ENCODE data around the gene TMEM156.
"Not testable (repeated sequence)": the region's sequence is repeated elsewhere in the genome, so short reads cannot be mapped to it uniquely, and the experiment has no call there.

The TMEM156 gene

DNA sequence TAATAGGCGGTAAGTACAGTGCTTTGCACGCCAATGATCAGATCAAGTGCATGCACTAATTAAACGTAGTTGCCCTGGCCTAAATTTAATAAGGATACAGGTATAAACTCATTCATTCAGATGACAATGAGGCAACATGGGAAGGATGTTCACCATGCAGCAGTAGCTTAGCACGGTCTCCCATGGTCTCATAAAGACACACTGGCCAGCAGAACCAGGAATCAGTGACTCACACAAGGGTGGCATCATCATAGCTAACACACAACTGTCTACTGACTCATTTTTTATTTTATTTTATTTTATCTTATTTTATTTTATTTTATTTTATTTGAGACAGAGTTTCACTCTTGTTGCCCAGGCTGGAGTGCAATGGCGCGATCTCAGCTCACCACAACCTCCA lies 42.7 kb downstream of the TMEM156 start:
- no peak for DNase-seq (ENCODE audit: low read depth)

DNA sequence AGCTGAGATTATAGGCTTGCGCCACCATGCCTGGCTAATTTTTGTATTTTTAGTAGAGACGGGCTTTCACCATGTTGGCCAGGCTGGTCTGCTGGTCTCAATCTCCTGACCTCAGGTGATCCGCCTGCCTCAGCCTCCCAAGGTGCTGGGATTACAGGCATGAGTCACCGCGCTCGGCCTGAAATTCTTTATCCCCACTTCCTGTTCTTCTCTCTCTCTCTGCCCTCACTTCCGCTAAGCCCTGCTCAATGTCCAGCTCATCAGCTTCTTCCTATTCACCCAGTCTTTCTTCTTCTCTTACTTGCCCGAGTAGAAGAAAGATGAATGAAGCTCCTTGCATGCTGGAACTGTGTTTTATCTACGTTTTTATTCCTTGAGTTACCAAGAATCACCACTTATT lies 43.9 kb downstream of the TMEM156 start:
- DNase-seq (ENCODE audit: low read depth), result not testable (repeated sequence)

DNA sequence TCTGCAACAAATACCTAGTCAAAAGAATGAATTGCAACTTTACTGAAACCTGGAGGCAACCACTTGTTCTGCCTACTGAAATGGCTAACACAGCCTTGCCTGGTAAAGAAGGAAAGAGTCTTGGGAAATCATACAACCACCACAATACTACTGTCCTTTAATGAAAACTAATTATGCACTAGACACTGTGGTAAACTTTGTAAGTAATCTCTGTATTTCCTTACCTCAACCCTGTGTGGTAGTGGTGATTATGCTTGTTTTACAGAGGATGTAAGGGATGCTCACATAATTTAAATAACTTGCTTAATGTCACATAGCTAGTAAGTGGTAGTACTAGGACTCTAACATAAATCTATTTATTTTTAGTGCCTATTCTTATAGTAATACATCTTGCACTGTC lies 44.7 kb downstream of the TMEM156 start:
- DNase-seq (ENCODE audit: low read depth), result no peak

DNA sequence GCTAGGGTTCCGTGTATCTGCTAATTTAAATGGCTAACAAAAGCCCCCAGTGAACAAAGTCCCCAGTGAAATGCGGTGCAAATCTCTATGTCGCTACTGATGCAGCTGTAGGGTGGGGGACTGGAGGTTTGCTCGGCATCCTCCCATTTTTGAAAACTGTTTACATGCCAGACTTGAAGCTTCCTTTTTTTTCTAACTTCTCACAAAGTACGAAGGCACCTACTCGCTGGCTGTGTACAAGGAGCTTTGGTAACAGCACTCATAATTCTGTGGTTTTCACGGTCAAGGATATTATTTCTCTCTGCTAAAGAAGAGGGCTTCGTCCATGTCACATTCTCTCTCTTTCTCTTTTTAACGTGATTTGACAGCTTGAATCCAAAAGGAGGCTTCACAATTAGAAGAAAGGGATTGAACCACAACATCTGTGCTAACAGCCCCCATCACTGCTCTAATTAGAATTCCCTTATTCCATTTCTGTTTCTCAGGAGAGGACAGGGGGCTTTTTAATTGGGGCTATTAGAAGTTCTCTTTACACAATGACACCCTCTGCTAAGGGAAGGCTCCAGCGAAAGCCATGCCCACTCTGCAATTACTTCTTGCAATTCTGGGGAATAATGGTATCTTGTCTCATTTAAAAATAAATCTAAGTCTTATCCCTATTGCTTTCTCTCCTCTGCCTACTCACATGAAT lies 46.7 kb downstream of the TMEM156 start:
- no peak for DNase-seq (ENCODE audit: low read depth)

DNA sequence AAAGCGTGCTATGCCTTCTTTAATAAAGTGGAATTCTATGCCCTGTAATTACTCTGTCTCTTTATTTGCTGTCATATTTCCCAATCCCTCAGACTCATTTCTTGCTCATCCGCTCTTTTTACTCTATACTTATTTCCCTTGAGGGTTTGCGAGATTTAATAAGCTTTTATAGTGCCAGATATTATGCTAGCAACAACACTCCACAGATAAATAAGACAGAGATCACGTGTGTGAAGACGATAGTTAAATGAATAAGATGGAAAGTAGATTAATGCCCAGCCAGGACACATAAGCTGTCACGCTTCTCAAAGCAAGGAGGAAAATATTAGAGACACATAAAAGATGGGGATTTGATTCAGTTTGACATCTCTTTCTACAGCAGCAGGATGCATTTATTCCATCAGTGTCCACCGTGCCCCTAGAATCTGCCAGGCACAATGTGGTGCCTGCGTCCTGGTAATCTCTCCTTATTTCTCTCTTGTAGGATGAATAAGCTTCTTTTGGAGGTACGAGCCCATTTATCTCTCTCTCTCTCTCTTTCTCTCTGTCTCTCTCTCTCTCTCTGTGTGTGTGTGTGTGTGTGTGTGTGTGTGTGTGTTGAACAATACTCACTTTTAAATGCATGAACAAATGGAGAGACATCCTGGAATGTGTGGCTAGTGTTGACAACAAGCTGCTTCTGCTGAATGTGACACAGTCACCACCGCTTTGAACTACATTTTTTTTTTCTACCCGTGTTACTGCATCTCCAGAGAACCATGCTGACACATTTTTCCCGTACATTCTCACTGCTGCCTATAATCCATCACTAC lies 48.2 kb downstream of the TMEM156 start:
- no peak for DNase-seq (ENCODE audit: low read depth)

DNA sequence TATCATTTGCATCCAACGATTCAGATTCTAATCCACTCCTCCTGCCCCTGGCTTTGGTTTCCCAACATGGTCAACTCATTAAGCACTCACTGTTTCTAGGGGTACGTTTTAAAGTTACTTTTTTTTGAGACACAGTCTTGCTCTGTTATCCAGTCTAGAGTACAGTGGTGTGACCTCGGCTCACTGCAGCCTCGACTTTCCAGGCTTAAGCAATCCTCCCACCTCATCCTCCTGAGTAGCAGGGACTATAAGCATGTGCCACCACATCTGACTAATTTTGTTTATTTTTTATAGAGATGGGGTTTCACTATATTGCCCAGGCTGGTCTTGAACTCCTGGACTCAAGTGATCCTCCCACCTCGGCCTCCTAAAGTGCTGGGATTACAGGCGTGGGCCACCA lies 48.9 kb downstream of the TMEM156 start:
- DNase-seq (ENCODE audit: low read depth), result no peak

DNA sequence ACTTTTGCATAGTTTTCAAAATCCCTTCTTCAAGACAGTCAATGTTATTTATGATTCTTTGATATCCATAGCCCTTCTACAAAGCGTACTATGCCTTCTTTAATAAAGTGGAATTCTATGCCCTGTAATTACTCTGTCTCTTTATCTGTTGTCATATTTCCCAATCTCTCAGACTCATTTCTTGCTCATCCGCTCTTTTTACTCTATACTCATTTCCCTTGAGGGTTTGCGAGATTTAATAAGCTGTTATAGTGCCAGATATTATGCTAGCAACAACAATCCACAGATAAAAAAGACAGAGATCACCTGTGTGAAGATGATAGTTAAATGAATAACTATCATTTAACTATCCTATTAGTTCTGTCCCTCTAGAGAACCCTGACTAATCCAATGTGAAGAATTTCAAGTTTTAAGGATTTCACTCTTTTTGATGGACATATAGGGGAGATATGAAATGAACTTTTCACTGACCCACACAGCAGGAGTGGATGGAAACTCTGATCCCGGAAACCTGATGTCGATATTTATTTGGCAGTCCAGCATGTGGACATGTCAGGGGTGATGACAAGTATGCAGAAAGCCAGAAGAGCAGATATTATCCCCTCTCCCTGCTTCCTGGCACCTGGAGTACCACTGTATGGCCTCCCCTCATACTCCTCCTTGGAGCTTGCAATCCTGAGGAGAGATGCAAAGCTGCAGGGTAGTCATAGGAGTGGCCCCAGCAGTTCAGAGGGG lies 49.7 kb downstream of the TMEM156 start:
- no peak for DNase-seq (ENCODE audit: low read depth)

DNA sequence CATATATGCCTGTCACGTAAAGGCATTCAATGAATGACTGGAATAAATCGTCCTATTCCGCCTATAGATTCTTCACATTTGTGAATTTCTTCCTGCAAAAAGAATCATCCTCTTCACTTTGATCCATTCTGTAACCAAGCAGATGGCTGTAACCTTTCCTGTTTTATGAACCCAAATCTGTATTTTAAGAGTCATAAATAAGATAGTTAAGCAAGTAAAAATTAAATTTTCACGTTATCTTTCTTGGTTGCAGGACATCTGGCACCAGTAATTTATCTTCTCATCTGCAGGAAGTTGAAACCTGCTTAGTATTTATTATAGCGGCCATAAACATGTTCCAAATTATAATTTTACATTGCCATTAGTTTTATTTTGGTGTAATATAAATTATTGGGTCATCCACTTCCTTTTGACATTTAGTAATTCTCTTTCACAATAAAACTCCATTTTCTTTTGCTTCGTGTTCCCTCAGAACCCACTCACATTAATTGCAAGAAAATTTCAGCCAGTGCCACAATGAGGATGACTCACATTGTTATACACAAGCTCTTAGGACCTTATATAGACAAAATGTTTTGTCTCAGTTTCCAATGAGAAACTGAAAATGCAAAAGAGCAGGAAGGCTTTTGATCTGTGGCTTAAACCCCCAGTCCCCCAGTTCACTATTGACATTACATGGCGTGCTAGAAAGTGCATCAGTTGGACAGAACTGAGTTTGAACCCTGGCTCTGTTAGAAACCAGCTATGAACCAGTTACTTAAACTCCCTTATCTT lies 51.1 kb downstream of the TMEM156 start:
- DNase-seq (ENCODE audit: low read depth), result no peak

DNA sequence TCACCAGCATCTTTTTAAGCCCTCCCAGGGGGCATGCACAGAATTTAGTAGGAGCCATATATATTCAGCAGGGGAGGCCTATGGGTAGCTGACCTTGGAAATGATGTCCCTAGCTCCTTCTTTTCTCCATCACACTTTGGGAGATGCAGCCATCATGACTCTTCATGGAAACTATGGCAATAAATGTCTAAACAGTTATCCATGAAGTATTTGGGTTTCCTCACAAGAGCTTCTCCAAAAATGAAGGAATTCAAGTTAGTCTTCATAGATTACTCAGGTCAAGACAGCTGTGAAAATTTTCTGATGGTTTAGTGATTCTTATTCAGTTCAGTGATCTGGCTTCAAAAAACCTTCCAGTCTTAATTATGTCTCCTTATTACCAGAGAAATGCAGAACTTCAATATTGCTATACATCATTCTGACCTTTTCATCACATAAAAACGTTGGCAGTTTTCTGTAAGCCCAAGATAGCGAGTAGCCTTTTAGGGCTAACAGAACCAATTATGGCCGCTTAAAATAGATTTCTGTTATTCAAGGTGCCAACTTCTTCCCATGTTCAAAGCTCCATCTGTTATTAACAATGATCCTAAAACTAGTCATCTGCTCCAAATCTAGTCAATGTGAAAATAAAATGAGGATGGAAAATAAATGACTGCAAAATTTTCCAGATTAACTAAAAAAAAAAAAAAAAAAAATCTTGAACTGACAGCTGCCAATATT lies 52.5 kb downstream of the TMEM156 start:
- DNase-seq (ENCODE audit: low read depth), result no peak

DNA sequence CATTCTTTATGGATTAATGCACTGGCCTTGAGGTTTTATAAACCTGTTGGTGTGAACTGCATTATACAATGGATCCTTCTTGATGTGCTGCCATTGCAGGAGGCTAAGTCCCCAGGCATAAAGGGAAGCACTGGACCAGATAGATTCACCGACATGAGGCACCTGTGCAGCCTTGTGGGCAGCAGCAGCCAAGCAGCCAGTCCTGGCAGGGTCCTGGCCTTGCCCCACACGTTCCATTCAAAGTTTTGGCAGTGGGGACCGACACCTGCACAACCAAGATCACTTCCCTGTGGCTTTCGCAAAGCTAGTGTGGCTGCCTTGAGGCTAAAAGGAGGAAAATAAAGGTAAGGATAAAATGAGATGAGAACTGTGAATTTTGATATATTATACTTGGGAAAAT lies 53.1 kb downstream of the TMEM156 start:
- no peak for DNase-seq (ENCODE audit: low read depth)

DNA sequence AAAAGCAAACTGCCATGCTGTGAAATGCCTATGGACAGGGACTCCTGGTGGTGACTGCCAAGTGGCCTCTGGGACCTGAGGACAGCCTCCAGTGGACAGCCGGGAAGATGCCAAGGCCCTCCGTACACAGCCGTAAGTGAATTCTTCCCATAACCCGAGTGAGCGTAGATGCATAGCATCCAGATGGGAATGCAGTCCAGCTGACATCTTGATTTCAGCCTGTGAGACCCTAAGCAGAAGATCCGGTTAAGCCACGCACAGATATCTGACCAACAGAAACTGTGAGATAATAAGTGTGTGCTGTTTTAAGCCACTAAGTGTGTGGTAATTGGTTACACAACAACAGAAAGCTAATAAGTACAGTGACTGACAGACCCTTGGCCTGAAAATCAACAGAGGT lies 55.9 kb downstream of the TMEM156 start:
- no peak for DNase-seq (ENCODE audit: low read depth)

DNA sequence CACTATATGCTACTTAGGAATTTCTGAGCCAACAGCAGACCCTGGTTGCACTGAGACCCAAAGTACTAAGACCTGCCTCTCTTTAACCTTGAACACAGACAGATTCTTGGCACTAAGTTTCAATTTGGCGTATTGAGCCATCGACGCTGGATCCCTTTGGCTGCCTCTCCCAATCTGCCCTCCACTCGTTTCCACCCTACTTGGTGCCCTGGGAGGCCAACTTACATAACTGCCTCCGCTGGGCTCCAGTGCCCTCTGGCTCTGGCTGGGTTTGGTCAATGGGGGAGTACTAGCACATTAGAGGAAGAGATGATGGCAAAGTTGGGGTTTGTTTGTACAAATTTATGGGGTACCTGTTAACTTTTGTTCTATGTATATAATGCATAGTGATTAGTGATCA lies 63.5 kb downstream of the TMEM156 start:
- DNase-seq (ENCODE audit: low read depth), result no peak

DNA sequence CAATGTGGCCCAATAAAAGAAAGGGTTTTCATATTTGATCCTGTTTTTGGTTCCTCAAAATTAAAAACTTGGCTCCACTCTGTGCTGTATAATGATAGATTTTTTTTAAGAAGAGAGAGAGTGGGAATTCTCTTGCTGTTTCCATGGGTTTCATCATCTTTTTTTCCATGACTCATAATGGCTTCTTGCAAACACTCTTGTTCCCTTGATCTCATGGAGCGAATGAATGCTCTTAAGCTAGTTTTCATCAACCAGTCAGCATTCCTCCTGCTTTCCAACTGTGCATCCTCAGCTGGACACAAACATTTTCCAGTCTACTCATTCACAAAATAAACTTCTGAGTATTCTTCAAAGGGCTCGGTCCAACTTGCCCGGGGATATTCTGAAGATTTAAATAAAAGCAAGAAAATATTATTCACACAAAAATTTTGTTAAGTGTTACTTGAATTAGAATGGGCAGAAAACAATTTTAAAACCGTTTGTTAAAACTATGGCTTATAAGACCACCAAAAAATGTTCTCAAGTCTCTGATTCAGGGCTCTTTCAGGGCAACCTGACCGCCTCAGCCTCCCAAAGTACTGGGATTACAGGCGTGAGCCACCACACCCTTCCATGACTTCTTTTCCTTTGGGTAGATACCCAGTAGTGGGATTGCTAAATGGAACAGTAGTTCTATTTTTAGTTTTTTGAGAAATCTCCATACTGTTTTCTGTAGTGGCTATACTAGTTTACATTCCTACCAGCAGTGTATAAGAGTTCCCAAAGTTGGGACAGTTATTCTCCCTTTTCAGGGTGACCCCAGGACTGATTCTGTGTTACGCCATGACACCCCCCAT lies 64.7 kb downstream of the TMEM156 start:
- DNase-seq (ENCODE audit: low read depth), result no peak

DNA sequence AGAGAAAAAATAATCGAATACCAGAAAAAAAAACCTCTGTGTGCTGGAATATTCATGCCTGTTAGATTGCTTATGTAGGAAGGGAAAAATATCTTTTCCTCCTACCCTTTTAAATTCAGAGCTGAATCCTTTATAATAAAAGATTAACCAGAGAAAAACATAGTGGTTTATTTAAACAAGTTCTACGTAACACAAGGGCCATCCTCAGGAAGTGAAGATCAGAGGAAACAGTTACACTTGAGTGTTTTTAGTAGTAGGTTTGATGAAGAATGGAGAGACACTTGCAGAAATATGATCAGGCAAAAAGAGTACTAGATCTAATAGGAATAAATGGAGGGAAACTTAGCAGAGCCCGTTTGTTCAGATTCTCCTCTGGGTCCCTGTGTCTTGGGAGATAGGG lies 66.3 kb downstream of the TMEM156 start:
- no peak for DNase-seq (ENCODE audit: low read depth)

DNA sequence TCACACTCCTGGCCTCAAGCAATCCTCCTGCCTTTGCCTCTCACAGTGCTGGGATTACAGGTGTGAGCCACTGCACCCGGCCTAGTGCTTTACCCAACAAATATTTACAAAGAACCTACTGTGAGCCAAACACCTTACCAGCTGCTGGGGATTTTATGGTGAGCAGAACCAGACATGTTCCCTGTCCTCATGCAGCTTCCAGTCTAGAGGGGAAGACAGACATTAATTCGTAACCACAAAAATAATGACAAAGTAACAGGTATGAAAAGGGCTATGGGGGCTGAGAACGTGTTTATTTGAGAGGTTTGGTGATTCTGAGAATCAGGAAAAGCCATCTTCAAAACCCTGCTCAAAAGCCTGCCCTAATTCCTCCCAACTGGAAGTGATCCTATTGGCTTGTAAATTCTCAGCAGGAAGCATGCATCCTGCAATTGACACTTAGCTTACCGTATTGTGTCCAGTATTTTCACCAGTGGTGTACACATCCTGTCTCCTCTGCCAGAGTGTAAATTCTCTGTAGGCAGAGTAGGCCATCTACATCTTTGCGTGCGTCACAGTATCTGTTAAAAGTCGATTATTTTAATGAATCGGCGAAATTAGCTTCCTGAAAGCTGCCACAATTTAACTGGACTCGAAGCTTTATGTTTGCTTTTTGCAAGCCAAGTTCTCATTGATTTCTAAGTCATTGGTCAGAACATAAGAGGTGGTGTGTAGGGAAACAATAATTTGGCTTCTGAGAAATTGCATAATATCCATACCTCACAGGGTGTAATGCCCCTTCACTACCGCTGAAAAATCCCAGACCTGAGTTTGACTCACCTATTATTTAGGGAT lies 67.0 kb downstream of the TMEM156 start:
- DNase-seq (ENCODE audit: low read depth), result no peak

DNA sequence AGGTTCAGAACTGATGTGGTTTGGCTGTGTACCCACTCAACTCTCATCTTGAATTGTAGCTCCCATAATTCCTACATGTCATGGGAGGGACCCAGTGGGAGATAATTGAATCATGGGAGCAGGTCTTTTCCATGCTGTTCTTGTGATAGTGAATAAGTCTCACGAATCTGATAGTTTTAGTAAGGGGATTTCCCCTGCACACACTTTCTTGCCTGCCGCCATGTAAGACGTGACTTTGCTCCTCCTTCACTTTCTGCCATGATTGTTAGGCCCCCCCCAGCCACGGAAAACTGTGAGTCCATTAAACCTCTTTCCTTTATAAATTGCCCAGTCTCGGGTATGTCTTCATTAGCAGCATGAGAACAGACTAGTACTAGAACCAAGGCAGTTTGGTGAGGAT lies 73.0 kb downstream of the TMEM156 start:
- DNase-seq (ENCODE audit: low read depth), result not testable (repeated sequence)

DNA sequence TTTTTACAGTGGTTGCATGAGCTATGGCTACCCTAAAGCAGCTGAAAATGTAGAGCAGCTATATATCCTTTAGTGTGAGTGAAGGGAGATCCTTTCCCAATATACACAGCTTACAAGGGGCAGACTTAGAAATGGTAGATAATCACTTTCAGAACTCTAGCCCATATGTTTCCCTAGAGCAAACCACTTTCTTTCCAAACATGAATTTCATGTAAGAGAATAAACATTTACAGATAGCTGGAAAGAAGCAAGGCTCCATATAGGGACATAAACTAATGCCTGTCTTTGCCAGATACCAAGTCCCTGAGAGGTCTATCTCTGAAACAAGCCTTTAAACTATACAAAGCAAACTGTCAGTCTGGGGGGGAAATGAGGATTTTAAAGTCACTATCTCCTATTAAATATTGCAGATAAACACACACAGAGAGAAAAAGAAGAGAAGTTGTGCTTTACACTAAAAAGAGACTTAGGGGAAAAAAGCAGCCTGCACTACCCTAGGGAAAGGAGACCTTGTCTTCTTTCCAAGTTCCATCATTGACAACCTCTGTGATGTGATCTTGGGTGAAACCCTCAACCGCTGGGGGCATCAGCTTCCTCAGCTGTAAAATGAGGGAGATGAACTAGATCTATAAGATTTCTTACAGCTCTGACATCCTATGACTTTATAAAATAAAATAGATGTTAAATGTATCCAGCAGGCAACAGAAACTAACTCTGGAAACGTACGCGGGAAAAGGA lies 73.6 kb downstream of the TMEM156 start:
- DNase-seq (ENCODE audit: low read depth), result no peak

DNA sequence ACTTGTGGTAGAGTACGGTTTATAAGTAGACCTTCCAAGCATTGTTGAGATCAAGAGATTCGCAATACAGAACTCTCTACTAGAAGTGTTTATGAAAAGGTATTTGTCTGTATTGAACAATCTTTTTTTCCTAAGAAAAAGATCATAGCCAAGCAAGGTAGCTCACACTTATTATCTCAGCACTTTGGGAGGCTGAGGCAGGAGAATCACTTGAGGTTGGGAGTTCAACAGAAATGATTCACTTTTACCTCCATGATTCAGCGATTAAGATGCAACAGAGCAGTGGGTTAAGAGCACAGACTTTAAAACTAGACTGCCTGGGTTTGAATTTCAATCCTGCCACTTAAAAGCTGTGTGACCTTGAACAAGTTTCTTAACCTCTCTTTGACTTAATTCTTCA lies 74.3 kb downstream of the TMEM156 start:
- no peak for DNase-seq (ENCODE audit: low read depth)

DNA sequence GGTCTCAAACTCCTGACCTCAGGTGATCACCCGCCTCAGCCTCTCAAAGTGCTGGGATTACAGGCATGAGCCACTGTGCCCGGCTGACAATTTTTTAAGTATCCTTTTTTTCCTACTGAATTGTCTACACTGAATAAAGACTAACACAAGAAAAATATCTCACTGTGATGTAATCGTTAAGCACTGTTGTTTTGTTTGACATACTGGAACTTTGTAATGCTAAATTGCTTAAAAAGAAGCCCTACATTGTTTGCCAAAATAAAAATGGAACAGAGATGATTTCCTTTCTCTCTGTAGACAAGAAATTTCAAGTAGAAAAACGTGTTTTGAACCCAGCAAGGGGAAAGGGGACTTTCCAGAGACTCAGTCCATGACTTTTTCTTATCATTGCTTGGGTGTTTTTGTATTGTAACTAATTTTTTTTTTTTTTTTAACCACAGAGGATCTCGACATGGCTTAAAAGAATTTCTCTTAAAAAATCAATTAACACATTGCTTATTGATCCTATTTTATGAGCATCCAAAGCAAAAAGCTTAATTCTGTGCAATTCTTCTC lies 74.9 kb downstream of the TMEM156 start:
- no peak for DNase-seq (ENCODE audit: low read depth)

All from T follicular helper cell (primary cell).